Duodenal mucosa (tissue), 2 donors: ENCODE results near the gene ZNF438.

ENCODE experiments used
- H3K27ac ChIP-seq: one replicate; pipeline ENCODE4 v1.7.0; 2013; ENCODE audit warnings: low read depth, low read length
- H3K27me3 ChIP-seq, 2 donors: one replicate each; pipeline ENCODE4 v1.7.0; 2013; ENCODE audit warnings: low read length in 2 of 2, control low read depth in 1 of 2; ENCODE audit not compliant: insufficient read depth in 2 of 2, control insufficient read depth in 1 of 2
- H3K36me3 ChIP-seq, 2 donors: one replicate each; pipeline ENCODE4 v1.7.0; 2013; ENCODE audit warnings: low read length in 2 of 2, control low read depth in 1 of 2; ENCODE audit not compliant: insufficient read depth in 2 of 2, control insufficient read depth in 1 of 2
- H3K4me1 ChIP-seq, 2 donors: one replicate each; pipeline ENCODE4 v1.7.0; 2013; ENCODE audit warnings: low read length in 2 of 2, control low read depth in 1 of 2; ENCODE audit not compliant: insufficient read depth in 2 of 2, control insufficient read depth in 1 of 2
- H3K4me3 ChIP-seq, 2 donors: one replicate each; pipeline ENCODE4 v1.7.0; 2013; ENCODE audit warnings: low read length in 2 of 2, low read depth in 1 of 2
- H3K9ac ChIP-seq, 2 donors: one replicate each; pipeline ENCODE4 v1.7.0; 2013; ENCODE audit warnings: low read length in 2 of 2, low read depth in 1 of 2
- H3K9me3 ChIP-seq, 2 donors: one replicate each; pipeline ENCODE4 v1.7.0; 2013; ENCODE audit warnings: low read length in 2 of 2, control low read depth in 1 of 2; ENCODE audit not compliant: control insufficient read depth in 1 of 2

ZNF438 gene

DNA sequence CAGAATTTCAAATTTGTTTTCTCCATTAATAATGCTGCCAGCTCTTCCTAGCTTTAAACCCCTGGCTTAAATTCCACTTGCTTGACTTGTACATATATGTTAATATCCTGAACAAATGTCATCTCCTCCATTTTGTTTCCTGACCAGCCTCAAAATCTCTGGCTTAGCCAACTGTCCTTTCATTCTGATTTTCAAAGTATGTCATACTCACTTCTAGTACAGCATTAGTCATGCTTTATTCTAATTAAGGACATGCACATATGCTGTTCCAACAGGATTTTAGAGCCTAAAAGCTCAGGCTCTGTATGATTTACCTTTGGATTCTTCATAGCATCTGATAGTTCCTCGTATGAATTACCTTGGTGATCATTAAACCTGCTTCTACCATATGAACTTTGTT is 158.3 kb downstream of the ZNF438 start:
- no peak overlapping the region for H3K9ac ChIP-seq
- H3K27ac ChIP-seq = no peak overlapping the region
- no peaks in the 10 kb centered on the region for H3K27me3 ChIP-seq
- H3K36me3 ChIP-seq = peaks cover 0 to 2% of the 10 kb centered on the region in 2 donors
- no peaks in the 10 kb centered on the region for H3K4me1 ChIP-seq
- H3K9me3 ChIP-seq = no peaks in the 10 kb centered on the region
- H3K4me3 ChIP-seq = no peak overlapping the region

DNA sequence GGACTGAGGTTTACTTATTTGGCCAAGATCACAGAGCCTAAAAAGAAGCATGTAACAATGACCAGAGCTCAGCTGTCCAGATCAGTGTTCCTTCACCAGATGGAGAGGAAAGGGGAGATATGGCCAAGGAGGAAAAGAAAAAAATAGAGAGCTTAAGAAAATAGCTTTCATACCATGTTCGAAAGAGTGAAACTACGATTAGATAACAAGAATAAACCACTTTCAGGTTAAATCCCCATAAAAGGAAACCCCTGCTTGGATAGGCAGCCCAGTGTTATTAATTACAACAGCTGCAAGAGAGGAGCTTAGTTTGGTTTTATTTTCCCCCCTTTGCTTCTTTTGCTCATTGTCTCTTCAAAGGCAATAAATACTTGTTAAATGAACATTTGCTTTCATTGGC is 160.8 kb downstream of the ZNF438 start:
- Histone ChIP-seq H3K4me3 (no peak overlapping the region), H3K9ac (no peak overlapping the region), H3K36me3 (peaks cover 0 to 2% of the 10 kb centered on the region in 2 donors), H3K27me3 (no peaks in the 10 kb centered on the region), H3K27ac (no peak overlapping the region), H3K4me1 (no peaks in the 10 kb centered on the region), H3K9me3 (no peaks in the 10 kb centered on the region)

DNA sequence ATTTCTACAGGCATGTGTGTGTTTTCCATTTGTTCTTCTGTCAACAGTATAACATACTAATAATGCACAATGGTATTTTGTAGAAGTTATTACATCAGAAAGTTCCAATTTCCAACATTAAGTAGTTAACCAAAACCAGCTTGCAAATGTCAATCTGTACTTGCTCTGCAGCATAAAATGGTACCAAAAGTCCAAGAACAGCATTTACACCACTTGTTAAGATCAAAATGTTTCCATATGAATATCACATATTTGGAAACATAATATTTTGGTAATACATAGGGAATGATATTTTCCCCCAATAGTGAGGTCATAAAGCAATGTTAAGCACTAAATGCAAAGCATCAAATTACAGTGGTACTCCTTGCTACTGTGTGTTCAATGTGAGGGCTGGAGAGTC is 162.1 kb downstream of the ZNF438 start:
- H3K4me1 ChIP-seq = no peaks in the 10 kb centered on the region
- H3K4me3 ChIP-seq = no peak overlapping the region
- no peak overlapping the region for H3K27ac ChIP-seq
- H3K9ac ChIP-seq = no peak overlapping the region
- no peaks in the 10 kb centered on the region for H3K27me3 ChIP-seq
- no peaks in the 10 kb centered on the region for H3K36me3 ChIP-seq
- H3K9me3 ChIP-seq = no peaks in the 10 kb centered on the region

DNA sequence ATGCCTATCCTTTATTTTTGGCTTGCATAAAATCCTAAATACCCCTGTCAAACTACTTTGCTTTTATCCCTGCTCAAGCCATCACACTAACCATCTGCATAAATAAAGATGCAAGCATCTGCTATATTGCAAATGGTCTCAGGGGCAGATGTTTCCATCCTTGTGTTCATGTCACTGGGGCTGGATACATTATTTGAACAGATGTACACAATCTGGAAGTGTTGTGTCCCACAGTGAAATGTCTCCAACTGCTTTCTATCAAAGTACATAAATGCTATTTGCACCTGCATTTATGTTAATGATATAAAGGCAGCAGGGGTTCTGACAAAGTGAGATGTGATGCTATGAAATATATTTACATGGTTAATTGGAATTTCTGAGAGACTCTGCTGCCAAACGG is 163.1 kb downstream of the ZNF438 start:
- Histone ChIP-seq H3K27me3 (no peaks in the 10 kb centered on the region), H3K27ac (no peak overlapping the region), H3K4me1 (no peaks in the 10 kb centered on the region), H3K36me3 (no peaks in the 10 kb centered on the region), H3K9ac (no peak overlapping the region), H3K4me3 (no peak overlapping the region), H3K9me3 (no peaks in the 10 kb centered on the region)

DNA sequence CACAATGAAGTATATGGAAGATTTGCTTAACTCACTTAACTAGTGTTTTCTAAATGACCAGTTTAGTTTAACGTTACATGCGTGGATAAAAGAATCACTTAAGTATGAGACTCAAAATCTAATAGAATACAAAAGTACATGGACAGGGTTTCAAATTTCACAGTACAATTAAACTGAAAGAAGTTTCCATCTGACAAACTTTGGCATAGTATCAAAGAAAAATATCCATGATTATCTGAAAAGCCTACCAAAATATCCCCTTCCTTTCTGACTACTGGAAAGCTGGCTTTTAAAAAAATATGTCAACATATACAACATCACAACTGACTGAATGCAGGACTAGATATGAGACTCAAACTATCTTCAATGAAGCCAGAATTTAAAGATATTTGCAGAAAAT is 164.8 kb downstream of the ZNF438 start:
- no peak overlapping the region for H3K4me3 ChIP-seq
- no peaks in the 10 kb centered on the region for H3K36me3 ChIP-seq
- no peaks in the 10 kb centered on the region for H3K9me3 ChIP-seq
- H3K27ac ChIP-seq = no peak overlapping the region
- no peak overlapping the region for H3K9ac ChIP-seq
- no peaks in the 10 kb centered on the region for H3K27me3 ChIP-seq
- H3K4me1 ChIP-seq = no peaks in the 10 kb centered on the region

DNA sequence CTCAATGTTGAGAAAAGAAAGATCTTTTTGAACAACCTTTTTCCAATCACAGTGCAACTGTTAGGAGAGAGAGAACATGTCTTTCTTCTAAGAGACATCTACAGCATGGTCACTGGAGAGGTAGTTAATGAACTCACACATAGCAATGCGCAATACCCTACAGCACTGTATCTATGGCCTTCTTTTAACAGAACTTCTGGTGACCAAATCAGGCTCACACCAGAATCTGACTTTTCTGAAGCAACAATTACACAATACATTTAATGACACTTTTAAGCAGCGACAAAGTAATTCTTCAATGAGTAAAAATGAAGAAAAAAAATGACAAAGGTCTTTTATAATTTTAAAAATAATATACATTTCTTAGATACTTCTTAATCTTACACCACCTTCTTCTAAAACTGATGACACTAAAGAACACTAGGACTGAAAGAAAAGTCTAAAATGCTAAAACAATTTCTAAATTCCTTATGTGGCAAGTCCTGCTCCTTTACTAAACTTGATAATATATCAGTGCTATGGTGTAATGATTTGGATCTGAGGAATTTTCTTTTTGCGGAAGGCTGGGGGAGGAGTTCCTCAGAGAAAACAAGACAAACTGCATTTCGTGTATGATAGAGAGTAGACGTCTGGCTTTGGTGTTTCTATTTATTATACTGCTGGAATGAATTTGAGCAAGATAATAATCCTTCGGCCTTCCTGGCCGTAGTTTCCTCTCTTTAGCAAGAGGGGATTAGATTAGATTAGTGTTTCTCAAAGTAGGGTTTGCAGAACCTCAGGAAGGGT is 166.3 kb downstream of the ZNF438 start:
- Histone ChIP-seq H3K36me3 (no peaks in the 10 kb centered on the region), H3K27ac (no peak overlapping the region), H3K9ac (no peak overlapping the region), H3K9me3 (no peaks in the 10 kb centered on the region), H3K27me3 (no peaks in the 10 kb centered on the region), H3K4me1 (no peaks in the 10 kb centered on the region), H3K4me3 (no peak overlapping the region)

DNA sequence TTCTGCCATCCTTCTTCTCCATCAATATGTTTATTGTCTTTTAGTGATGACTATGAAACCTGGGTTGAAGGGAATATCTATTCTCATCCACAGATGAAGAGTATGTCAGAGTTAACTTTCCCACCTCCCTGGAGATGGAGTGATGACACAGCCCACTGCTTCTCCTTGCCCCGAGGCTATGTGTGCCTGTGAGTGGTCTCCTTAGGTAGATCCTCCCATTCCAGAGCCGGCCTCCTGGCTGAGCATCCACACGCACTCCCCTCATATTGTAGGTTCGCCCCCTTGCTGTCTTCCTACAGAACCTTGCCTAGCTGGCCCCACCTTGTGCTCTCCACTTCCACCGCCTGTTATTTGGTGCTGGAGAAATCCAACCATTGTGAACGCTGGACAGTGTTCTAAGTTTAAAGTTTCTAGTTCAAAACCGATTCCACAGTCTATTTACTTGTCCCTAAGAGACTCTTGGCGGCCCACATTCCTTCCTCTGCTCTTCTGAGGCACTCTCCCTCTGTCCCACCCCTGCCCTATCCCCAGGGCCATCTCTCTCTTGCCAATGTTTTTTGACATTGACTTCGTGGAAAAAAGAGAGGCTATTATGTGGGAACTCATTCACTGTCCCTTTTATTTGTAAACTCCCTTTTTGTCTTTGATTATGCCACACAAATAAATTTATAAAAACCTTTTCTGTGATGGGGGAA is 168.0 kb downstream of the ZNF438 start:
- Histone ChIP-seq H3K9ac (no peak overlapping the region), H3K27ac (no peak overlapping the region), H3K4me1 (no peaks in the 10 kb centered on the region), H3K27me3 (no peaks in the 10 kb centered on the region), H3K36me3 (no peaks in the 10 kb centered on the region), H3K9me3 (no peaks in the 10 kb centered on the region), H3K4me3 (no peak overlapping the region)

DNA sequence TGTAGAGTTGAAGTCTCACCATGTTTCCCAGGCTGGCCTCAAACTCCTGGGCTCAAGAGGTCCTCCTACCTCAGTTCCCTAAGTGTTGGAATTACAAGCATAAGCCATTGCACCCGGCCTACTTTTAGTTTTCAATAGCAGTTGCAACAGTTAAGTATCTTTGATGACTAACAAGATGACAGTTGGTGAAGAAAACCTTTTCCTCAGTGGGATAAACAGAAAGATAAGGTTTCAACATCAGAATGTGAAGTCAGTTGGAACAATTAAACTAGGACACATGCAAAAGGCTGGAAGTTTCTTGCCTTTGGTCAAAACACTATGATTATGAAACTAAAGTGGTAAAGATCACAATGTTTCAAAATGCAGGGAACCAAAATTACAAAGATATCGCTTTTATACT is 169.2 kb downstream of the ZNF438 start:
- no peak overlapping the region for H3K27ac ChIP-seq
- no peak overlapping the region for H3K4me3 ChIP-seq
- no peaks in the 10 kb centered on the region for H3K9me3 ChIP-seq
- no peaks in the 10 kb centered on the region for H3K36me3 ChIP-seq
- H3K4me1 ChIP-seq = no peaks in the 10 kb centered on the region
- no peaks in the 10 kb centered on the region for H3K27me3 ChIP-seq
- H3K9ac ChIP-seq = no peak overlapping the region

DNA sequence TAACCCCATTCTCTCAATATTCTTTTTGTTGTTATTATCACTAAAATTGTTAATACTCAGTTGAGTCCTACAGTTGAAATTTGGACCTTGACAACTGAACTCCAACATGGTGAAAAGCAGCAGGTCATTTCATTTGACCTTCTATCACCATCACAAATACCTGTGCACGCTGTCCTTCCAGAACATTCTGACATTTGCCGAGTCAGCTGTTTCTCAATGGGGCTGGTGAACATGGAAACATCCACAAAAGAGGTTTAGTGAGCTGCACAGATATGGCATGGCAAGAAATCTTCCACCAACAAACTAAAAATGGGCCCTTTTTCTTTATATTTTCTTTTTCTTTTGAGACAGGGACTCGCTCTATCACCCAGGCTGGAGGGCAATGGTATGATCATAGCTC is 169.7 kb downstream of the ZNF438 start:
- Histone ChIP-seq H3K27ac (no peak overlapping the region), H3K9ac (no peak overlapping the region), H3K36me3 (no peaks in the 10 kb centered on the region), H3K4me3 (no peak overlapping the region), H3K4me1 (no peaks in the 10 kb centered on the region), H3K9me3 (no peaks in the 10 kb centered on the region), H3K27me3 (no peaks in the 10 kb centered on the region)

DNA sequence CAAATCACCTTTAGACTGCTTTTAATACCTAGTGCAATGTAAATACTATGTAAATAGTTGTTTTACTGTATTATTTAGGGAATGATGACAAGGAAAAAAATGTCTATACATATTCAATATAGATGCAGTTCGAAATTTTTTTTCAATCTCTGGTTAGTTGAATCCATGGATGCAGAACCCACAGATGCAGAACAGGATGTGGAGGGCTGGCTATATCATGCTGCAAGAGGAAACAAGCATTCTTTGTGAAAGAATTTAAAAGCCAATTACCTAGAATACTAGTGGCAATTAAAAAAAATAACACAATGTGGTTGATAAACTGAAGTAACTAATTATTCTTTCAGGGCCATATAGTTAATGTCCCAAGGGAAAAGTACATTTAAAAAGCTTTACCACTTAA is 170.4 kb downstream of the ZNF438 start:
- Histone ChIP-seq H3K36me3 (no peaks in the 10 kb centered on the region), H3K9me3 (no peaks in the 10 kb centered on the region), H3K4me1 (no peaks in the 10 kb centered on the region), H3K9ac (no peak overlapping the region), H3K4me3 (no peak overlapping the region), H3K27me3 (no peaks in the 10 kb centered on the region), H3K27ac (no peak overlapping the region)
